K562 (cell line): ENCODE data around the gene PIGL. TPM values are rescaled to one million over a fixed set of nuclear protein-coding genes. Genes with fewer than 3 reads are reported as not detected.

Experiments
- CC2D1A ChIP-seq: fragments of 450-650 bp; IDR thresholded peaks from 2 replicates; pipeline ENCODE4 v1.6.1; 2017; ENCODE audit warnings: mild to moderate bottlenecking
- CHD2 ChIP-seq: IDR thresholded peaks from 2 replicates; pipeline ENCODE4 v1.6.1; 2011; ENCODE audit warnings: low read depth, low read length
- EP400 ChIP-seq: fragments of 450-650 bp; IDR thresholded peaks from 2 replicates; pipeline ENCODE4 v1.6.1; 2017; ENCODE audit warnings: antibody characterized with exemption, mild to moderate bottlenecking, moderate library complexity
- NRF1 ChIP-seq, 2 experiments: fragments of 450-650 bp; IDR thresholded peaks in 1 of 2; conservative IDR thresholded peaks in 1 of 2; 2 replicates each; pipeline ENCODE4 v1.6.1; 2014; ENCODE audit warnings: mild to moderate bottlenecking in 2 of 2
- POLR2A ChIP-seq: fragments of 450-650 bp; conservative IDR thresholded peaks from 2 replicates; pipeline ENCODE4 v1.6.1; 2016
- POLR2AphosphoS5 ChIP-seq: IDR thresholded peaks from 2 replicates; pipeline ENCODE4 v1.6.1; 2011; ENCODE audit warnings: mild to moderate bottlenecking, low read depth, low read length, moderate library complexity; ENCODE audit not compliant: control insufficient read depth, insufficient read depth
- POLR3G ChIP-seq: IDR thresholded peaks from 2 replicates; pipeline ENCODE4 v1.6.1; 2011; ENCODE audit not compliant: insufficient read length, insufficient replicate concordance; ENCODE audit errors: extremely low read depth
- PTTG1 ChIP-seq: fragments of 450-650 bp; IDR thresholded peaks from 2 replicates; pipeline ENCODE4 v1.6.1; 2016; ENCODE audit warnings: low read depth, mild to moderate bottlenecking, missing genetic modification characterization, missing compliant biosample characterization
- ZBTB7A ChIP-seq: IDR thresholded peaks from 2 replicates; pipeline ENCODE4 v1.6.1; 2011; ENCODE audit warnings: low read depth, mild to moderate bottlenecking, low read length, moderate library complexity, borderline replicate concordance; ENCODE audit not compliant: control insufficient read depth
- polyA plus RNA-seq, 8 experiments: library from polyadenylated mRNA; depleted of rRNA in 4 of 8; stranded (reverse) in 5 of 8; unstranded in 3 of 8; fragments of >200 nt; fragmentation: Nextera tagmentation in 2 of 8; fragmentation: Illumina TruSeq in 1 of 8; extraction: Ambion mirVana in 2 of 8; extraction: Trizol in 1 of 8; gene quantifications; 2 replicates each; pipeline versions ENCODE4 v1.2.1 to v1.2.3, GENCODE V29; 2011 to 2014; ENCODE audit warnings: inconsistent platforms in 1 of 8, missing spikeins in 1 of 8
- total RNA-seq, 7 experiments: library from RNA; depleted of rRNA in 6 of 7; stranded (reverse); fragments of >200 nt in 6 of 7; fragmentation: Illumina TruSeq in 2 of 7; extraction: Trizol in 2 of 7; gene quantifications; 2 replicates each; pipeline versions ENCODE4 v1.2.1 to v1.2.3, GENCODE V29; 2011 to 2021; ENCODE audit warnings: low replicate concordance in 1 of 7
- TF ChIP-seq, protein P1 (sequence below): fragments of 450-650 bp; IDR thresholded peaks from 2 replicates; pipeline ENCODE4 v1.6.1; 2016; ENCODE audit warnings: borderline replicate concordance
- TF ChIP-seq, protein P2 (sequence below): sonication (generic); formaldehyde crosslinking; IDR thresholded peaks from 2 replicates; pipeline ENCODE4 v1.5.0; 2020; ENCODE audit warnings: missing genetic modification reagents

Gene PIGL
- total and polyA plus RNA-seq, 9 of the 15 experiments (the other 6 are each of a cell fraction or from before 2014, with no cell fraction given): 19.9 to 55.3 (median 29.6) TPM

DNA sequence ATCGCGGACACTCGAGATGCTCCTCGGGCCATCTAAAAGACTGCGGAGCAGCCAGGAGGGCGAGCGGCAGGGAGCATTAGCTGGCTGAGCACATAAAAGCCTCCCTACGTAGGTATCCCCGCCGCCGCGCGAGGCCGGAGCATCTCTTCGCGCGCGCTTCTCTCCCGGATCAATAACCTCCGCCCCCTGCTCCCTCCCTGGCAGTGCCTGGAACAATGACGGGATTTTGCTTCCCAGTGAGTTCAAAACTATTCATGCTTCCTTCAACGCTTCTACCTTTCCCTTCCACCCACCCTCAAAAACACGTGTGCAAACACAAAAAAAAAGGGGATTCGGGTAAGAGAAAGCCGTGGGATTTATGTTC lies 135.3 kb downstream of the PIGL start (continued):
- TF ChIP-seq, protein P1, sequence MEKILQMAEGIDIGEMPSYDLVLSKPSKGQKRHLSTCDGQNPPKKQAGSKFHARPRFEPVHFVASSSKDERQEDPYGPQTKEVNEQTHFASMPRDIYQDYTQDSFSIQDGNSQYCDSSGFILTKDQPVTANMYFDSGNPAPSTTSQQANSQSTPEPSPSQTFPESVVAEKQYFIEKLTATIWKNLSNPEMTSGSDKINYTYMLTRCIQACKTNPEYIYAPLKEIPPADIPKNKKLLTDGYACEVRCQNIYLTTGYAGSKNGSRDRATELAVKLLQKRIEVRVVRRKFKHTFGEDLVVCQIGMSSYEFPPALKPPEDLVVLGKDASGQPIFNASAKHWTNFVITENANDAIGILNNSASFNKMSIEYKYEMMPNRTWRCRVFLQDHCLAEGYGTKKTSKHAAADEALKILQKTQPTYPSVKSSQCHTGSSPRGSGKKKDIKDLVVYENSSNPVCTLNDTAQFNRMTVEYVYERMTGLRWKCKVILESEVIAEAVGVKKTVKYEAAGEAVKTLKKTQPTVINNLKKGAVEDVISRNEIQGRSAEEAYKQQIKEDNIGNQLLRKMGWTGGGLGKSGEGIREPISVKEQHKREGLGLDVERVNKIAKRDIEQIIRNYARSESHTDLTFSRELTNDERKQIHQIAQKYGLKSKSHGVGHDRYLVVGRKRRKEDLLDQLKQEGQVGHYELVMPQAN: peak; percentile 33; the same call in 1 of the 2 replicates
- TF ChIP-seq, protein P2, sequence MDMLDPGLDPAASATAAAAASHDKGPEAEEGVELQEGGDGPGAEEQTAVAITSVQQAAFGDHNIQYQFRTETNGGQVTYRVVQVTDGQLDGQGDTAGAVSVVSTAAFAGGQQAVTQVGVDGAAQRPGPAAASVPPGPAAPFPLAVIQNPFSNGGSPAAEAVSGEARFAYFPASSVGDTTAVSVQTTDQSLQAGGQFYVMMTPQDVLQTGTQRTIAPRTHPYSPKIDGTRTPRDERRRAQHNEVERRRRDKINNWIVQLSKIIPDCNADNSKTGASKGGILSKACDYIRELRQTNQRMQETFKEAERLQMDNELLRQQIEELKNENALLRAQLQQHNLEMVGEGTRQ (CRISPR knock-in tag): no peak
- TF ChIP-seq CHD2 (0 out of 2 replicates have a peak, but pooled peaks have one; percentile 31), POLR3G (no peak), PTTG1 (tag) (no peak), CC2D1A (no peak), NRF1 (conservative IDR thresholded peaks at IDR 0.05 in 1 of 2, IDR thresholded peaks at IDR 0.05 in 1 of 2) (peak in 1 of 2 experiments; percentile 12; a peak in 1 of 4 replicates), POLR2A (peak; percentile 20; the same call in 1 of the 2 replicates), POLR2AphosphoS5 (0 out of 2 replicates have a peak, but pooled peaks have one; percentile 15), EP400 (no peak), ZBTB7A (0 out of 2 replicates have a peak, but pooled peaks have one; percentile 1)
